K562 (cell line): ENCODE data around the gene MCCD1. TPM values are rescaled to one million over a fixed set of nuclear protein-coding genes. Genes with fewer than 3 reads are reported as not detected.

Source experiments
- ELK3 ChIP-seq: fragments of 450-650 bp; formaldehyde crosslinking; IDR thresholded peaks from 2 replicates; pipeline ENCODE4 v1.4.0; 2020; ENCODE audit warnings: mild to moderate bottlenecking
- HIVEP1 ChIP-seq: fragments of 250-450 bp; sonication (Bioruptor Pico); IDR thresholded peaks from 2 replicates; pipeline ENCODE4 v1.4.0; 2020; ENCODE audit warnings: mild to moderate bottlenecking
- JUND ChIP-seq, 2 experiments: IDR thresholded peaks; 2 replicates in 1 of 2; 3 replicates in 1 of 2; pipeline ENCODE4 v1.6.1; 2011; ENCODE audit warnings: borderline replicate concordance in 2 of 2, low read depth in 2 of 2, low read length in 2 of 2, improper control_type of control experiment in 1 of 2, missing biosample characterization in 1 of 2, missing genetic modification characterization in 1 of 2, missing genetic modification reagents in 1 of 2
- KAT8 ChIP-seq: fragments of 450-650 bp; IDR thresholded peaks from 2 replicates; pipeline ENCODE4 v1.6.1; 2016; ENCODE audit warnings: low read depth, mild to moderate bottlenecking
- KDM4B ChIP-seq, 2 experiments: fragments of 450-650 bp in 1 of 2; sonication (generic) in 1 of 2; IDR thresholded peaks; 2 replicates each; pipeline ENCODE4 v1.6.1; 2016 to 2017; ENCODE audit warnings: borderline replicate concordance in 2 of 2, antibody characterized with exemption in 1 of 2, low read depth in 1 of 2, mild to moderate bottlenecking in 1 of 2
- LEF1 ChIP-seq: fragments of 450-650 bp; IDR thresholded peaks from 2 replicates; pipeline ENCODE4 v1.6.1; 2016; ENCODE audit warnings: mild to moderate bottlenecking
- MCM3 ChIP-seq: fragments of 450-650 bp; IDR thresholded peaks from 2 replicates; pipeline ENCODE4 v1.6.1; 2016
- MEF2A ChIP-seq: IDR thresholded peaks from 2 replicates; pipeline ENCODE4 v1.6.1; 2011; ENCODE audit warnings: low read depth, mild to moderate bottlenecking, low read length, moderate library complexity; ENCODE audit not compliant: control insufficient read depth
- POLR2AphosphoS2 ChIP-seq: IDR thresholded peaks from 2 replicates; pipeline ENCODE4 v1.6.1; 2012; ENCODE audit warnings: low read length, improper control_type of control experiment
- RBM14 ChIP-seq: fragments of 200-400 bp; formaldehyde crosslinking; IDR thresholded peaks from 2 replicates; pipeline ENCODE4 v1.6.1; 2018; ENCODE audit warnings: low read depth, mild to moderate bottlenecking, low read length, moderate library complexity, borderline replicate concordance; ENCODE audit not compliant: insufficient read depth
- SMARCB1 ChIP-seq: IDR thresholded peaks from 2 replicates; pipeline ENCODE4 v1.6.1; 2011; ENCODE audit warnings: improper control_type of control experiment, low read depth; ENCODE audit not compliant: insufficient read length
- SRF ChIP-seq, 2 experiments: fragments of 250-450, 450-650 bp in 1 of 2; sonication (Bioruptor Pico) in 1 of 2; sonication (generic) in 1 of 2; formaldehyde crosslinking; IDR thresholded peaks; 2 replicates each; pipeline versions ENCODE4 v1.5.0 to v1.5.1; 2020 to 2022; ENCODE audit warnings: mild to moderate bottlenecking in 1 of 2, missing genetic modification reagents in 1 of 2
- ZNF12 ChIP-seq: sonication (generic); formaldehyde crosslinking; IDR thresholded peaks from 2 replicates; pipeline ENCODE4 v1.4.0; 2020; ENCODE audit warnings: mild to moderate bottlenecking, missing genetic modification reagents
- ZNF146 ChIP-seq: IDR thresholded peaks from one replicate; pipeline ENCODE4 v1.6.1; 2018; ENCODE audit warnings: missing compliant biosample characterization; ENCODE audit not compliant: unreplicated experiment
- ZNF239 ChIP-seq: fragments of 250-450 bp; sonication (Bioruptor Pico); IDR thresholded peaks from 2 replicates; pipeline ENCODE4 v1.4.0; 2020; ENCODE audit warnings: mild to moderate bottlenecking
- polyA plus RNA-seq, 8 experiments: library from polyadenylated mRNA; depleted of rRNA in 4 of 8; stranded (reverse) in 5 of 8; unstranded in 3 of 8; fragments of >200 nt; fragmentation: Nextera tagmentation in 2 of 8; fragmentation: Illumina TruSeq in 1 of 8; extraction: Ambion mirVana in 2 of 8; extraction: Trizol in 1 of 8; gene quantifications; 2 replicates each; pipeline versions ENCODE4 v1.2.1 to v1.2.3, GENCODE V29; 2011 to 2014; ENCODE audit warnings: inconsistent platforms in 1 of 8, missing spikeins in 1 of 8
- total RNA-seq, 7 experiments: library from RNA; depleted of rRNA in 6 of 7; stranded (reverse); fragments of >200 nt in 6 of 7; fragmentation: Illumina TruSeq in 2 of 7; extraction: Trizol in 2 of 7; gene quantifications; 2 replicates each; pipeline versions ENCODE4 v1.2.1 to v1.2.3, GENCODE V29; 2011 to 2021; ENCODE audit warnings: low replicate concordance in 1 of 7
- TF ChIP-seq, protein P1 (sequence below): fragments of 450-650 bp; IDR thresholded peaks from 2 replicates; pipeline ENCODE4 v1.6.1; 2018; ENCODE audit not compliant: partially characterized antibody
- TF ChIP-seq, protein P2 (sequence below): sonication (generic); formaldehyde crosslinking; IDR thresholded peaks from 2 replicates; pipeline ENCODE4 v1.8.1; 2023; ENCODE audit warnings: mild to moderate bottlenecking, missing genetic modification reagents
- TF ChIP-seq, protein P3 (sequence below): fragments of 200-800 bp; sonication (Bioruptor generic); IDR thresholded peaks from 2 replicates; pipeline ENCODE4 v1.6.1; 2017; ENCODE audit warnings: missing genetic modification characterization, missing compliant biosample characterization

Gene MCCD1
- total and polyA plus RNA-seq, 9 of the 15 experiments (the other 6 are each of a cell fraction or from before 2014, with no cell fraction given) = not detected

- TF ChIP-seq ZNF239 (no peak), SMARCB1 (no peak), RBM14 (no peak), LEF1 (0 out of 2 replicates have a peak, but pooled peaks have one; percentile 8), JUND (IDR thresholded peaks at IDR 0.05; ENCODE audit: borderline replicate concordance, low read depth, low read length) (peak; percentile 82), JUND (tag; IDR thresholded peaks at IDR 0.05; ENCODE audit: borderline replicate concordance, low read depth, low read length) (no peak; the same call in 2 of the 3 replicates), SRF (CRISPR knock-in tag; IDR thresholded peaks at IDR 0.05) (no peak; a peak in 1 of 4 replicates), ZNF146 (CRISPR knock-in tag) (no peak), KDM4B (IDR thresholded peaks at IDR 0.05; ENCODE audit: borderline replicate concordance in 2 of 2, low read depth in 1 of 2) (peak in 1 of 2 experiments; percentile 99; a peak in 2 of 4 replicates), MEF2A (no peak), KAT8 (no peak; the same call in 1 of the 2 replicates), POLR2AphosphoS2 (no peak), MCM3 (no peak), HIVEP1 (CRISPR knock-in tag) (no peak), ZNF12 (no peak), ELK3 (CRISPR knock-in tag) (no peak)
- TF ChIP-seq, protein P1, sequence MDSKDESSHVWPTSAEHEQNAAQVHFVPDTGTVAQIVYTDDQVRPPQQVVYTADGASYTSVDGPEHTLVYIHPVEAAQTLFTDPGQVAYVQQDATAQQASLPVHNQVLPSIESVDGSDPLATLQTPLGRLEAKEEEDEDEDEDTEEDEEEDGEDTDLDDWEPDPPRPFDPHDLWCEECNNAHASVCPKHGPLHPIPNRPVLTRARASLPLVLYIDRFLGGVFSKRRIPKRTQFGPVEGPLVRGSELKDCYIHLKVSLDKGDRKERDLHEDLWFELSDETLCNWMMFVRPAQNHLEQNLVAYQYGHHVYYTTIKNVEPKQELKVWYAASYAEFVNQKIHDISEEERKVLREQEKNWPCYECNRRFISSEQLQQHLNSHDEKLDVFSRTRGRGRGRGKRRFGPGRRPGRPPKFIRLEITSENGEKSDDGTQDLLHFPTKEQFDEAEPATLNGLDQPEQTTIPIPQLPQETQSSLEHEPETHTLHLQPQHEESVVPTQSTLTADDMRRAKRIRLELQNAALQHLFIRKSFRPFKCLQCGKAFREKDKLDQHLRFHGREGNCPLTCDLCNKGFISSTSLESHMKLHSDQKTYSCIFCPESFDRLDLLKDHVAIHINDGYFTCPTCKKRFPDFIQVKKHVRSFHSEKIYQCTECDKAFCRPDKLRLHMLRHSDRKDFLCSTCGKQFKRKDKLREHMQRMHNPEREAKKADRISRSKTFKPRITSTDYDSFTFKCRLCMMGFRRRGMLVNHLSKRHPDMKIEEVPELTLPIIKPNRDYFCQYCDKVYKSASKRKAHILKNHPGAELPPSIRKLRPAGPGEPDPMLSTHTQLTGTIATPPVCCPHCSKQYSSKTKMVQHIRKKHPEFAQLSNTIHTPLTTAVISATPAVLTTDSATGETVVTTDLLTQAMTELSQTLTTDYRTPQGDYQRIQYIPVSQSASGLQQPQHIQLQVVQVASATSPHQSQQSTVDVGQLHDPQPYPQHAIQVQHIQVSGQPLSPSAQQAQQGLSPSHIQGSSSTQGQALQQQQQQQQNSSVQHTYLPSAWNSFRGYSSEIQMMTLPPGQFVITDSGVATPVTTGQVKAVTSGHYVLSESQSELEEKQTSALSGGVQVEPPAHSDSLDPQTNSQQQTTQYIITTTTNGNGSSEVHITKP = no peak
- TF ChIP-seq, protein P2, sequence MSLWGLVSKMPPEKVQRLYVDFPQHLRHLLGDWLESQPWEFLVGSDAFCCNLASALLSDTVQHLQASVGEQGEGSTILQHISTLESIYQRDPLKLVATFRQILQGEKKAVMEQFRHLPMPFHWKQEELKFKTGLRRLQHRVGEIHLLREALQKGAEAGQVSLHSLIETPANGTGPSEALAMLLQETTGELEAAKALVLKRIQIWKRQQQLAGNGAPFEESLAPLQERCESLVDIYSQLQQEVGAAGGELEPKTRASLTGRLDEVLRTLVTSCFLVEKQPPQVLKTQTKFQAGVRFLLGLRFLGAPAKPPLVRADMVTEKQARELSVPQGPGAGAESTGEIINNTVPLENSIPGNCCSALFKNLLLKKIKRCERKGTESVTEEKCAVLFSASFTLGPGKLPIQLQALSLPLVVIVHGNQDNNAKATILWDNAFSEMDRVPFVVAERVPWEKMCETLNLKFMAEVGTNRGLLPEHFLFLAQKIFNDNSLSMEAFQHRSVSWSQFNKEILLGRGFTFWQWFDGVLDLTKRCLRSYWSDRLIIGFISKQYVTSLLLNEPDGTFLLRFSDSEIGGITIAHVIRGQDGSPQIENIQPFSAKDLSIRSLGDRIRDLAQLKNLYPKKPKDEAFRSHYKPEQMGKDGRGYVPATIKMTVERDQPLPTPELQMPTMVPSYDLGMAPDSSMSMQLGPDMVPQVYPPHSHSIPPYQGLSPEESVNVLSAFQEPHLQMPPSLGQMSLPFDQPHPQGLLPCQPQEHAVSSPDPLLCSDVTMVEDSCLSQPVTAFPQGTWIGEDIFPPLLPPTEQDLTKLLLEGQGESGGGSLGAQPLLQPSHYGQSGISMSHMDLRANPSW (CRISPR knock-in tag) = 0 out of 2 replicates have a peak, but pooled peaks have one; percentile 17
- TF ChIP-seq, protein P3, sequence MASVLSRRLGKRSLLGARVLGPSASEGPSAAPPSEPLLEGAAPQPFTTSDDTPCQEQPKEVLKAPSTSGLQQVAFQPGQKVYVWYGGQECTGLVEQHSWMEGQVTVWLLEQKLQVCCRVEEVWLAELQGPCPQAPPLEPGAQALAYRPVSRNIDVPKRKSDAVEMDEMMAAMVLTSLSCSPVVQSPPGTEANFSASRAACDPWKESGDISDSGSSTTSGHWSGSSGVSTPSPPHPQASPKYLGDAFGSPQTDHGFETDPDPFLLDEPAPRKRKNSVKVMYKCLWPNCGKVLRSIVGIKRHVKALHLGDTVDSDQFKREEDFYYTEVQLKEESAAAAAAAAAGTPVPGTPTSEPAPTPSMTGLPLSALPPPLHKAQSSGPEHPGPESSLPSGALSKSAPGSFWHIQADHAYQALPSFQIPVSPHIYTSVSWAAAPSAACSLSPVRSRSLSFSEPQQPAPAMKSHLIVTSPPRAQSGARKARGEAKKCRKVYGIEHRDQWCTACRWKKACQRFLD (CRISPR knock-in tag) = no peak
Observed at GRCh38 chr6:31546958-31547726, 18.4 kb downstream of the MCCD1 start, which contains the start of gene NFKBIL1 (continued).
